GM12872 (cell line): ENCODE data around the gene NALF2.

Source experiments
- CTCF ChIP-seq: IDR thresholded peaks from 3 replicates; pipeline ENCODE4 v1.5.1; 2011; ENCODE audit warnings: low read depth, mild to moderate bottlenecking, low read length, moderate library complexity; ENCODE audit not compliant: insufficient read depth

The NALF2 gene

DNA sequence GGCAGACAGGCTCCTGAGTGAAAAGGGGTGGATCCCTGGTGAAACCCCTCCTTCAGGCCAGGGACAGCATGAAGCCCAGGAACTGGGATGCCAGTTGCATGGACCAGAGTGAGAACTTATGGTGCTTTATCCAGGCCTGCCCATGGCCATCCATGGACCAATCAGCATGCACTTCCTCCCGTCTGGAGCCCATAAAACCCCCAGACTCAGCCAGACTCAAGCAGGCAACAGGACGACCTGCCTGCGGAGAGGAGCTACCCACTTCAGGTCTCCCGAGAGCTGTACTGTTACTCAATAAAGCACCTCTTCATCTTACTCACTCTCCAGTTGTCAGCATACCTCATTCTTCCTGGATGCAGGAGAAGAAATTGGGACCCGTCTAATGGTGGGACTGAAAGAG is 42.9 kb downstream of the NALF2 start:
- TF ChIP-seq CTCF = no peak

- TF ChIP-seq CTCF = no peak
Observed at GRCh38 chrX:69551421-69552009, 47.4 kb downstream of the NALF2 start.

GRCh38 chrX:69552512-69552911 is 48.4 kb downstream of the NALF2 start:
- no peak for TF ChIP-seq CTCF
